Muscle layer of colon (tissue), 2 donors: ENCODE measurements around the gene ANKFN1.

Experiments used
- H3K27ac ChIP-seq: one replicate; pipeline ENCODE4 v1.7.0; 2013; ENCODE audit warnings: low read depth, mild to moderate bottlenecking, low read length, moderate library complexity
- H3K27me3 ChIP-seq, 2 donors: one replicate each; pipeline ENCODE4 v1.7.0; 2013; ENCODE audit warnings: low read length in 2 of 2, mild to moderate bottlenecking in 2 of 2; ENCODE audit not compliant: insufficient read depth in 2 of 2, control insufficient read depth in 1 of 2
- H3K36me3 ChIP-seq: one replicate; pipeline ENCODE4 v1.7.0; 2013; ENCODE audit warnings: mild to moderate bottlenecking, low read length; ENCODE audit not compliant: insufficient read depth
- H3K4me1 ChIP-seq: one replicate; pipeline ENCODE4 v1.7.0; 2013; ENCODE audit warnings: mild to moderate bottlenecking, low read length; ENCODE audit not compliant: insufficient read depth
- H3K4me3 ChIP-seq, 2 donors: one replicate each; pipeline ENCODE4 v1.7.0; 2013; ENCODE audit warnings: low read length in 2 of 2, low read depth in 1 of 2, mild to moderate bottlenecking in 1 of 2, moderate library complexity in 1 of 2
- H3K9ac ChIP-seq: one replicate; pipeline ENCODE4 v1.7.0; 2013; ENCODE audit warnings: low read length
- H3K9me3 ChIP-seq: one replicate; pipeline ENCODE4 v1.7.0; 2013; ENCODE audit warnings: mild to moderate bottlenecking, low read length
- donor health status: abdominal sarcoma.
- donor health status: Adenocarcinoma of cecum.

Gene ANKFN1

GRCh38 chr17:56528696-56529095, 375.4 kb downstream of the ANKFN1 start:
- H3K4me3 ChIP-seq = no peak overlapping the region
- H3K9me3 ChIP-seq = no peaks in the 10 kb centered on the region

GRCh38 chr17:56532926-56533325, 379.7 kb downstream of the ANKFN1 start:
- H3K9me3 ChIP-seq = no peaks in the 10 kb centered on the region
- H3K4me1 ChIP-seq = no peaks in the 10 kb centered on the region
- H3K9ac ChIP-seq = no peak overlapping the region
- no peak overlapping the region for H3K4me3 ChIP-seq
- no peak overlapping the region for H3K27ac ChIP-seq
- no peaks in the 10 kb centered on the region for H3K36me3 ChIP-seq
- H3K27me3 ChIP-seq = no peaks in the 10 kb centered on the region

More at GRCh38 chr17:56528696-56529095, 375.4 kb downstream of the ANKFN1 start:
- Histone ChIP-seq H3K27me3 (no peaks in the 10 kb centered on the region), H3K27ac (no peak overlapping the region), H3K4me1 (no peaks in the 10 kb centered on the region), H3K9ac (no peak overlapping the region), H3K36me3 (no peaks in the 10 kb centered on the region)

GRCh38 chr17:56536766-56537165, 383.5 kb downstream of the ANKFN1 start:
- Histone ChIP-seq H3K27ac (no peak overlapping the region), H3K9me3 (no peaks in the 10 kb centered on the region), H3K9ac (no peak overlapping the region), H3K4me1 (no peaks in the 10 kb centered on the region), H3K36me3 (no peaks in the 10 kb centered on the region), H3K27me3 (no peaks in the 10 kb centered on the region), H3K4me3 (no peak overlapping the region)

GRCh38 chr17:56540836-56541235, 387.6 kb downstream of the ANKFN1 start:
- Histone ChIP-seq H3K4me1 (no peaks in the 10 kb centered on the region), H3K9ac (no peak overlapping the region), H3K36me3 (no peaks in the 10 kb centered on the region), H3K4me3 (no peak overlapping the region), H3K9me3 (no peaks in the 10 kb centered on the region), H3K27ac (no peak overlapping the region), H3K27me3 (no peaks in the 10 kb centered on the region)

GRCh38 chr17:56543280-56543679, 390.0 kb downstream of the ANKFN1 start:
- Histone ChIP-seq H3K27ac (no peak overlapping the region), H3K36me3 (no peaks in the 10 kb centered on the region), H3K4me1 (no peaks in the 10 kb centered on the region), H3K9ac (no peak overlapping the region), H3K4me3 (no peak overlapping the region), H3K27me3 (no peaks in the 10 kb centered on the region), H3K9me3 (no peaks in the 10 kb centered on the region)

GRCh38 chr17:56545106-56545505, 391.8 kb downstream of the ANKFN1 start:
- Histone ChIP-seq H3K4me3 (no peak overlapping the region), H3K27me3 (no peaks in the 10 kb centered on the region), H3K27ac (no peak overlapping the region), H3K9me3 (no peaks in the 10 kb centered on the region), H3K36me3 (no peaks in the 10 kb centered on the region), H3K4me1 (no peaks in the 10 kb centered on the region), H3K9ac (no peak overlapping the region)

- Histone ChIP-seq H3K9ac (no peak overlapping the region), H3K9me3 (no peaks in the 10 kb centered on the region), H3K4me3 (no peak overlapping the region), H3K27ac (no peak overlapping the region), H3K27me3 (no peaks in the 10 kb centered on the region), H3K36me3 (no peaks in the 10 kb centered on the region), H3K4me1 (no peaks in the 10 kb centered on the region)
These were observed 392.7 kb downstream of the ANKFN1 start for GRCh38 chr17:56545930-56546329.

- H3K27me3 ChIP-seq = no peaks in the 10 kb centered on the region
- no peak overlapping the region for H3K27ac ChIP-seq
- no peak overlapping the region for H3K9ac ChIP-seq
- H3K4me3 ChIP-seq = no peak overlapping the region
- H3K36me3 ChIP-seq = no peaks in the 10 kb centered on the region
- H3K4me1 ChIP-seq = no peaks in the 10 kb centered on the region
- no peaks in the 10 kb centered on the region for H3K9me3 ChIP-seq
These were observed 395.4 kb downstream of the ANKFN1 start for GRCh38 chr17:56548661-56549060.

GRCh38 chr17:56549501-56549900, 396.2 kb downstream of the ANKFN1 start:
- Histone ChIP-seq H3K27me3 (no peaks in the 10 kb centered on the region), H3K9ac (no peak overlapping the region), H3K4me1 (no peaks in the 10 kb centered on the region), H3K27ac (no peak overlapping the region), H3K9me3 (no peaks in the 10 kb centered on the region), H3K36me3 (no peaks in the 10 kb centered on the region), H3K4me3 (no peak overlapping the region)

GRCh38 chr17:56557682-56558081, 404.4 kb downstream of the ANKFN1 start:
- no peak overlapping the region for H3K9ac ChIP-seq
- no peaks in the 10 kb centered on the region for H3K36me3 ChIP-seq
- H3K9me3 ChIP-seq = peaks cover 3% of the 10 kb centered on the region
- H3K27ac ChIP-seq = no peak overlapping the region
- H3K4me1 ChIP-seq = no peaks in the 10 kb centered on the region
- no peaks in the 10 kb centered on the region for H3K27me3 ChIP-seq
- no peak overlapping the region for H3K4me3 ChIP-seq

- Histone ChIP-seq H3K27me3 (no peaks in the 10 kb centered on the region), H3K9ac (no peak overlapping the region), H3K9me3 (peaks cover 3% of the 10 kb centered on the region), H3K27ac (no peak overlapping the region), H3K36me3 (no peaks in the 10 kb centered on the region), H3K4me3 (no peak overlapping the region), H3K4me1 (no peaks in the 10 kb centered on the region)
These were observed 404.8 kb downstream of the ANKFN1 start for GRCh38 chr17:56558088-56558487.
